Breast epithelium (tissue), 4 donors: ENCODE data around the gene NFATC3. TPM values are rescaled to one million over a fixed set of nuclear protein-coding genes. Genes with fewer than 3 reads are reported as not detected.

Source experiments
- DNase-seq, 2 donors: peaks; one replicate each; pipeline ENCODE4 v3.0.0-alpha.2; 2019; ENCODE audit warnings: low spot score in 2 of 2
- H3K27ac ChIP-seq, 2 donors: fragments of 200-600 bp; sonication (generic) in 1 of 2; one replicate each; pipeline ENCODE4 v1.5.1; 2016 to 2019; ENCODE audit warnings: mild to moderate bottlenecking in 1 of 2
- H3K27me3 ChIP-seq, 2 donors: fragments of 200-600 bp; sonication (generic) in 1 of 2; one replicate each; pipeline versions ENCODE4 v1.5.1 to v1.6.0; 2017 to 2019; ENCODE audit warnings: control low read depth in 1 of 2, mild to moderate bottlenecking in 1 of 2
- H3K36me3 ChIP-seq: fragments of 200-600 bp; one replicate; pipeline ENCODE4 v1.5.1; 2019
- H3K4me1 ChIP-seq, 2 donors: fragments of 200-600 bp; sonication (generic); one replicate each; pipeline ENCODE4 v1.5.1; 2016 to 2019; ENCODE audit warnings: control low read depth in 1 of 2
- H3K4me3 ChIP-seq, 3 donors: fragments of 200-600 bp; sonication (generic); 1 replicate in 2 of 3; 2 replicates in 1 of 3; pipeline ENCODE4 v1.5.1; 2016 to 2019; ENCODE audit warnings: mild to moderate bottlenecking in 3 of 3, moderate library complexity in 2 of 3
- H3K9me3 ChIP-seq, 2 donors: fragments of 200-600 bp; sonication (generic) in 1 of 2; one replicate each; pipeline ENCODE4 v1.5.1; 2016 to 2019; ENCODE audit warnings: control low read depth in 1 of 2
- POLR2A ChIP-seq: fragments of 450-650 bp; IDR thresholded peaks from one replicate; pipeline ENCODE4 v1.6.1; 2016; ENCODE audit warnings: antibody characterized with exemption, mild to moderate bottlenecking, moderate library complexity
- POLR2AphosphoS5 ChIP-seq, 3 donors: sonication (generic); formaldehyde crosslinking; IDR thresholded peaks; one replicate each; pipeline ENCODE4 v1.6.1; 2017; ENCODE audit warnings: antibody characterized with exemption in 3 of 3
- intact Hi-C: fragments of 100-400 bp; cut with DNase I; formaldehyde crosslinking; loops from one replicate; pipeline ENCODE4 v1.15.1; 2023; ENCODE audit warnings: low total_unique reads
- total RNA-seq, 3 donors: library from RNA; depleted of rRNA; stranded (reverse); fragments of >200 nt; gene quantifications; one replicate each; pipeline ENCODE4 v1.1.0, GENCODE V29; 2016
- TF ChIP-seq, protein P1 (sequence below), 3 donors: fragments of 450-650 bp; IDR thresholded peaks; one replicate each; pipeline ENCODE4 v1.5.1; 2016 to 2017; ENCODE audit warnings: antibody characterized with exemption in 3 of 3, mild to moderate bottlenecking in 3 of 3, moderate library complexity in 3 of 3

NFATC3 gene
- total RNA-seq, 3 donors from 2014 or later: 52.0 to 64.2 (median 60.6) TPM

DNA sequence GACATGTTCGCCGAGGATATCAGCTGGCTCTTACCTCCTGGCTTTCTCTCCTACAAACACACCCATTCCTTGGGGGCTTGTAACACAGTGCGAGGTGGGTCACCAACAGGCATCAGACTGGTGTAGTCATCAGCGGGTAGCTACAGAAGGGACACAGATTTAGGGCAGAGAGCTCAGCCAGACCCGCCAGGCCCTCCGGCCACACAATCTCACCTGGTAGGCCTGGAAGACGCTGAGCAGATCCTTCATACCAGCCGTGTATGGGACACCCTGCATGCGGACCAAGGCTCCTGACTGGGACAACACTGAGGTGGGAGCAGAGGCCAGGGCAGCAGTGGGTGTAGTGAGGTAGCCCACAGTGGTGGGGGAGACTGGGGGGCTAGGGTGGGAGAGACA lies 145.0 kb downstream of the NFATC3 start:
- H3K4me1 ChIP-seq: no peaks in the 10 kb centered on the region
- no peak overlapping the region for H3K27ac ChIP-seq
- no peaks in the 10 kb centered on the region for H3K27me3 ChIP-seq
- DNase-seq: no peak
- H3K4me3 ChIP-seq: no peak overlapping the region
- no peaks in the 10 kb centered on the region for H3K9me3 ChIP-seq
- no peaks in the 10 kb centered on the region for H3K36me3 ChIP-seq
- intact Hi-C loops: loop anchor here (10.0 kb wide), 1 partner anchor 145 kb away; the partner anchor contains the start of gene NFATC3
- TF ChIP-seq POLR2A: no peak
- TF ChIP-seq, protein P1, sequence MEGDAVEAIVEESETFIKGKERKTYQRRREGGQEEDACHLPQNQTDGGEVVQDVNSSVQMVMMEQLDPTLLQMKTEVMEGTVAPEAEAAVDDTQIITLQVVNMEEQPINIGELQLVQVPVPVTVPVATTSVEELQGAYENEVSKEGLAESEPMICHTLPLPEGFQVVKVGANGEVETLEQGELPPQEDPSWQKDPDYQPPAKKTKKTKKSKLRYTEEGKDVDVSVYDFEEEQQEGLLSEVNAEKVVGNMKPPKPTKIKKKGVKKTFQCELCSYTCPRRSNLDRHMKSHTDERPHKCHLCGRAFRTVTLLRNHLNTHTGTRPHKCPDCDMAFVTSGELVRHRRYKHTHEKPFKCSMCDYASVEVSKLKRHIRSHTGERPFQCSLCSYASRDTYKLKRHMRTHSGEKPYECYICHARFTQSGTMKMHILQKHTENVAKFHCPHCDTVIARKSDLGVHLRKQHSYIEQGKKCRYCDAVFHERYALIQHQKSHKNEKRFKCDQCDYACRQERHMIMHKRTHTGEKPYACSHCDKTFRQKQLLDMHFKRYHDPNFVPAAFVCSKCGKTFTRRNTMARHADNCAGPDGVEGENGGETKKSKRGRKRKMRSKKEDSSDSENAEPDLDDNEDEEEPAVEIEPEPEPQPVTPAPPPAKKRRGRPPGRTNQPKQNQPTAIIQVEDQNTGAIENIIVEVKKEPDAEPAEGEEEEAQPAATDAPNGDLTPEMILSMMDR (IDR thresholded peaks at IDR 0.05): no peak
- TF ChIP-seq POLR2AphosphoS5 (IDR thresholded peaks at IDR 0.05): no peak

DNA sequence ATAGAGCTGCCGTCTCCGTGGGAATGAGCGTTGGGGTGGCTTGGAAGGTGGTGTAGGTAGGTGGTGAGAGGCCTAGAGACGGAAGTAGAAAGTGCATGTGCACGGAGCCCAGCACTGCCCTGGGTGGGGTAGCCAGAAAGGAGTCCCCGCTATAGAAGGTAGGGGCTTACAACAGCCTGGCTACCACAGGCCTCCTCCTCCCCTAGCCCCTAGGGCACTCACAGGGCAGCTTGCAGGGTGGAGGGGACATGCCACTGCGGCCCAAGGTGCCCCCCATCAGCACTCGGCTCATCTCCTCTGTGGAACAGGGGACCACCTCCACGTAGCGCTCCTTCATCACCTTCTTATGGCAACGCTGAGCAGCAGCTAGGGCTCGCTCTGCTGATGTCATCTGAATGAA lies 145.8 kb downstream of the NFATC3 start:
- Histone ChIP-seq H3K9me3 (no peaks in the 10 kb centered on the region), H3K4me1 (no peaks in the 10 kb centered on the region), H3K27ac (no peak overlapping the region), H3K4me3 (no peak overlapping the region), H3K27me3 (no peaks in the 10 kb centered on the region), H3K36me3 (no peaks in the 10 kb centered on the region)
- DNase-seq: no peak
- TF ChIP-seq, protein P1 (IDR thresholded peaks at IDR 0.05): no peak
- TF ChIP-seq POLR2AphosphoS5 (IDR thresholded peaks at IDR 0.05): no peak
- TF ChIP-seq POLR2A: no peak
- intact Hi-C loops: loop anchor here (10.0 kb wide), 1 partner anchor 146 kb away; the partner anchor contains the start of gene NFATC3

DNA sequence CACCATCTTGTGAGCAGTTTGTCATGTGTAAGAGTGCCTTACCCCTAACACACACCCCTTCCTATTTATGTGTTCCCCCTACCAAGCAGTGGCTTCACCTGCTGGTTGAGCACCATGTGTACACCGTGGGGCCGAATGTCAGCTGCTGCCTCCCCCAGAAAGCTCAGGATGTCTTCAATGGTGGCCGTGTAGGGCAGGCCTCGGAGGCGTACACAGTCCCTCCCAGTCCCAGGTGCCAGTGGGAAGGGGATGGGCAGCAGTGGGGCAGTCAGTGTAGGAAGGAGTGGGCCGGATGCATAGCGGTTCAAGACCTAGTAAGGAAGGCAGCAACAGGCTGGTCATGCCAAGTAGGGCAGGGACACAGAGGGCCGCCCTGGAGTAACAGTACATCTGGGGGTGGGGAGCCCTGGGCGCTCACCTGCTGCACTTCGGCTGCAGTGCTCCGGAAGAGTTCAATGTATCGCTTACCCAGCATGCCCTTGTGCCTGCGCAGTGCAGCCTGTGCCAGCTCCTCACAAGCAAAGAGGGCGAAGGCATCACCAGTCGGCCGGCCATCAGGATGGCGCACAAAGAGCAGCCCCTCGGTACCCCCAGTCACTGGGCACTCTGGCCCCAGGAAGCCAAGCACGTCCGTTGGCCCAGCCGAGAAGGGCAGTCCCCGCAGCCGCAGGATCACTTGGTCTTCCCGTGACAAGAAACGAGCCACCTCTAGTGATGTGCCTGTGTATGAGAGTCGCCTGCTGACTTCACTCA lies 146.4 kb downstream of the NFATC3 start:
- H3K27ac ChIP-seq: peak overlapping the region in 1 of 2 donors; percentile 6
- no peak overlapping the region for H3K4me3 ChIP-seq
- H3K4me1 ChIP-seq: no peaks in the 10 kb centered on the region
- intact Hi-C loops: loop anchor here (10.0 kb wide), 1 partner anchor 147 kb away; the partner anchor contains the start of gene NFATC3
- no peaks in the 10 kb centered on the region for H3K27me3 ChIP-seq
- H3K9me3 ChIP-seq: no peaks in the 10 kb centered on the region
- TF ChIP-seq, protein P1 (IDR thresholded peaks at IDR 0.05): no peak
- TF ChIP-seq POLR2AphosphoS5 (IDR thresholded peaks at IDR 0.05) (no peak), POLR2A (no peak)
- H3K36me3 ChIP-seq: no peaks in the 10 kb centered on the region
- DNase-seq: no peak

DNA sequence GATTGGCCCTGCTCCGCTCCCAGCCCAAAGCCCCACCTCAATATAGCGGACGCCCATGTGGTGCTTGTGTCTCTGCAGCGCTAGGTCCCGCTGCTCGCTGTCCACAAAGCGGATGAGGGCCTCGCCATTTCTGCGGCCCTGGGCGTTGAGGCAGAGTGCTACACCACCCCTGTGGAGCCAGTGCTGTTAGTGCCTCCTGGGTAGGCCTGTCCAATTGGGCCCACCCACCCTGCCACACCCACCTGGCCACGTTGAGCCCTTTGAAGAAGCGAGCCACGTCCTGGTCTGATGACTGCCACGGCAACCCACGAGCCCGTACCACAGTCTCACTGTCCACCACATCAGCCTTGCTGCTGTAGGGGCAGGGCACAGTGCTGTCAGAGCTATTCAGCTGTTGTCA lies 147.2 kb downstream of the NFATC3 start:
- Histone ChIP-seq H3K4me1 (no peaks in the 10 kb centered on the region), H3K4me3 (no peak overlapping the region), H3K9me3 (no peaks in the 10 kb centered on the region), H3K27me3 (no peaks in the 10 kb centered on the region), H3K27ac (no peak overlapping the region), H3K36me3 (no peaks in the 10 kb centered on the region)
- intact Hi-C loops: loop anchor here (10.0 kb wide), 1 partner anchor 148 kb away; the partner anchor contains the start of gene NFATC3
- TF ChIP-seq, protein P1 (IDR thresholded peaks at IDR 0.05): no peak
- no peak for TF ChIP-seq POLR2A
- TF ChIP-seq POLR2AphosphoS5 (IDR thresholded peaks at IDR 0.05): no peak
- DNase-seq: no peak

DNA sequence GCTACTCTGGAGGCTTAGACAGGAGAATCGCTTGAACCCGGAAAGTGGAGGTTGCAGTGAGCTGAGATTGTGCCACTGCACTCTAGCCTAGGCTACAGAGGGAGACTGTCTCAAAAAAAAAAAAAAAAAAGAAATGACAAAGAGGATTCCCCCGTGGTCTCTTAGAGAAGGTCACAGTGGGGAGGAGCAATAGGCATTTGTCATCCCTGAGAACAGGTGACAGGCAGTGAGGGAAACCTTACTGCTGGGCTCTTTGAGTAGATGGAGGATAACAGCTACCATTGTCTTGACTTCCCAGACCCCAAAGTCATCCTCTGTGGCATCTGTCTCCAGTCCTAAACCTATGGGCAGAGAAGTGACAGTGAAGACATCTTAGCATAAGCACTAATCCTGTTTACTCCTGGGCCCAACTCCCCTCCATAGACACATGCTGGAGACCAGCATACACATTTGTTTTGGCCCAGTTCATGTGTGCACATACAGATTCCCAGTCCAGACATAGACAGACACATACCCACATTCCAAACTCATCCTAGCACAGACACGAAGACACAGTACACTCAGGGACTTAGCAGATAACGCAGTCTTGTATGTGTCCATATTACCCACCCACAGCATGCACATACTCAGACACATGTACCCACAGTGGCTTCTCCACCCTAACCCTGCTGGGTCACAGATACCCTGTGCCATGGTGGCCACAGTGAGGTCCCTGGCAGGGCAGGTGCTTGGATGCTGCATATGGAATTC lies 148.1 kb downstream of the NFATC3 start:
- DNase-seq: no peak
- Histone ChIP-seq H3K36me3 (no peaks in the 10 kb centered on the region), H3K9me3 (no peaks in the 10 kb centered on the region), H3K27me3 (no peaks in the 10 kb centered on the region), H3K27ac (peak overlapping the region; percentile 90 to 94), H3K4me3 (peak overlapping the region in 1 of 3 donors; percentile 68), H3K4me1 (no peaks in the 10 kb centered on the region)
- TF ChIP-seq, protein P1 (IDR thresholded peaks at IDR 0.05): no peak
- intact Hi-C loops: loop anchor here (10.0 kb wide), 1 partner anchor 148 kb away; the partner anchor contains the start of gene NFATC3
